MG63 (cell line): ENCODE results near the gene TXK. TPM values are rescaled to one million over a fixed set of nuclear protein-coding genes. Genes with fewer than 3 reads are reported as not detected.

Experiments used
- DNase-seq: peaks from one replicate; pipeline ENCODE4 v3.0.0-alpha.2; 2020
- H3K27me3 ChIP-seq: fragments of 250-450 bp; sonication (Bioruptor Pico); 2 replicates; pipeline ENCODE4 v1.5.1; 2020; ENCODE audit warnings: mild to moderate bottlenecking, moderate library complexity
- H3K36me3 ChIP-seq: fragments of 250-450 bp; sonication (Bioruptor Pico); 2 replicates; pipeline ENCODE4 v1.5.1; 2020; ENCODE audit warnings: mild to moderate bottlenecking, moderate library complexity
- H3K4me3 ChIP-seq: fragments of 250-450 bp; sonication (Bioruptor Pico); 2 replicates; pipeline ENCODE4 v1.5.1; 2020; ENCODE audit warnings: mild to moderate bottlenecking, moderate library complexity
- H3K9me3 ChIP-seq: fragments of 250-450 bp; sonication (Bioruptor Pico); 2 replicates; pipeline ENCODE4 v1.5.1; 2020; ENCODE audit warnings: mild to moderate bottlenecking, moderate library complexity
- total RNA-seq: library from RNA; depleted of rRNA; stranded (reverse); fragments of >200 nt; shearing (Covaris generic); gene quantifications from 2 replicates; pipeline ENCODE4 v1.2.3, GENCODE V29; 2014; ENCODE audit warnings: low replicate concordance

TXK gene
- total RNA-seq, 1 experiment from 2014 or later = not detected

GRCh38 chr4:48149827-48150370 lies 15.8 kb upstream of the TXK start:
- Histone ChIP-seq H3K36me3 (no peaks in the 10 kb centered on the region), H3K27me3 (no peaks in the 10 kb centered on the region), H3K4me3 (no peak overlapping the region), H3K9me3 (no peaks in the 10 kb centered on the region)
- DNase-seq = no peak

DNA sequence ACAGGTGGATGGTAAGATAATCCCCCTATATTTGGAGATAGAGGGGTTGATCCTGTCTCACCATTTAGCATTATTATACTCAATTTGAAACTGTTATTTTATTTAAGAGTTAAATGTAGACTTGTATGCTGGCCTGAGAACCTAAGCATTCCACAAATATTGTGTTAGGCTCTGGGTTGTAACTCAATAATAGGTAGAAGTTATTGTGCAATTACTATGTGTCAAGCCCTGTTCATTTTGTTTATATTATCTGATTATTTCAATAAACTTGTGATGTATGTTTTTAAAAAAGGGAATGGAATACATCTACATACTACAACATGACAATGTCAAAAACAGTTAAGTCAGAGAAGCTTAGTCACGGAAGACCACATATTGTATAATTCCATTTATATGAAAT lies 13.6 kb upstream of the TXK start:
- no peak for DNase-seq
- H3K36me3 ChIP-seq = no peaks in the 10 kb centered on the region
- H3K27me3 ChIP-seq = no peaks in the 10 kb centered on the region
- H3K9me3 ChIP-seq = no peaks in the 10 kb centered on the region
- no peak overlapping the region for H3K4me3 ChIP-seq

- no peak for DNase-seq
- Histone ChIP-seq H3K36me3 (no peaks in the 10 kb centered on the region), H3K27me3 (no peaks in the 10 kb centered on the region), H3K9me3 (no peaks in the 10 kb centered on the region), H3K4me3 (no peak overlapping the region)
These were observed 7.0 kb upstream of the TXK start for GRCh38 chr4:48141048-48141447.

GRCh38 chr4:48139691-48140090 lies 5.6 kb upstream of the TXK start:
- Histone ChIP-seq H3K4me3 (no peak overlapping the region), H3K27me3 (no peaks in the 10 kb centered on the region), H3K36me3 (no peaks in the 10 kb centered on the region), H3K9me3 (no peaks in the 10 kb centered on the region)
- peak; percentile 30 for DNase-seq

- no peaks in the 10 kb centered on the region for H3K36me3 ChIP-seq
- DNase-seq = no peak
- H3K4me3 ChIP-seq = no peak overlapping the region
- H3K9me3 ChIP-seq = no peaks in the 10 kb centered on the region
- H3K27me3 ChIP-seq = no peaks in the 10 kb centered on the region
These were observed 4.9 kb upstream of the TXK start for GRCh38 chr4:48138936-48139335.

GRCh38 chr4:48138511-48138910 lies 4.5 kb upstream of the TXK start:
- Histone ChIP-seq H3K4me3 (no peak overlapping the region), H3K36me3 (no peaks in the 10 kb centered on the region), H3K27me3 (no peaks in the 10 kb centered on the region), H3K9me3 (no peaks in the 10 kb centered on the region)
- no peak for DNase-seq

DNA sequence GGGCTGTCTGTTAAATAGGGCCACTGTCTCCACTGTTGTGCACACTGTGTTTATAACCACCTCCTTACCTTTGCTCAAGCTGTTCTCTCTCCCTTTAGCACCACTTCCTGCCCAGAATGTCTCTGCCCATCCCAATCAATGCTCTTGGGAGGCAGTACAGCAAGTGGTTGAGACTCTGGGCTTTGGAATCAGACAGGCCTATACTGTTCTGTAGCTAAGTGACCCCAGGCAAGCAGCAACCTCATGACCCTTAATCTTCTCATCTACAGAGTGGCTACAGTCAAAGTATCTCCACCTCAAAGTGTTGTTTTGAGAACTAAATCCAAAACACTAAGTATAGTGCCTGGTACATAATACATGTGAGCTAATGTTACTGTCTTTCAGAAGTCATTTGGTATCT lies 3.8 kb upstream of the TXK start:
- no peak for DNase-seq
- H3K9me3 ChIP-seq = no peaks in the 10 kb centered on the region
- H3K27me3 ChIP-seq = no peaks in the 10 kb centered on the region
- no peak overlapping the region for H3K4me3 ChIP-seq
- H3K36me3 ChIP-seq = no peaks in the 10 kb centered on the region

GRCh38 chr4:48133669-48134068 lies 381 bp downstream of the TXK start:
- no peak for DNase-seq
- H3K9me3 ChIP-seq = no peaks in the 10 kb centered on the region
- H3K36me3 ChIP-seq = no peaks in the 10 kb centered on the region
- H3K4me3 ChIP-seq = no peak overlapping the region
- no peaks in the 10 kb centered on the region for H3K27me3 ChIP-seq

- no peaks in the 10 kb centered on the region for H3K9me3 ChIP-seq
- DNase-seq = no peak
- H3K4me3 ChIP-seq = no peak overlapping the region
- H3K36me3 ChIP-seq = no peaks in the 10 kb centered on the region
- no peaks in the 10 kb centered on the region for H3K27me3 ChIP-seq
These were observed 2.3 kb downstream of the TXK start for GRCh38 chr4:48131736-48132135.

DNA sequence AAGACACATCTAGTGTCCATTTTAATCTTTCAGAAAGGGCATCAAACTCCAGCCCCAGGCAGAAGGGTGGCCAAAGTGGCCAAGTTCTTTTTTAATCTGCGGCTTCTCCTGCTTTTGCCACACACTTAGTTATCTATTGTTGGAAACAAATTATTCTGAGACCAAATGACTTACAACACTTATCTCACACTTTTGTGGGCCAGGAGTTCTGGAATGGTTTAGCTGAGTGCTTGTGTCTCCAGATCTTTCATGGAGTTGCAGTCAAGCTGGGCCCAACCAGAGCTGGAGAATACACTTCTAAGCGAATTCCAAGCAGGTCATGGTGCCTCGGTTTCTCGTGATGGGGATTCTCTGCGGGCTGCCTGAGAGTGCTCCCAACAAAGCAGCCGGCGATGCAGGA lies 4.0 kb downstream of the TXK start:
- H3K36me3 ChIP-seq = no peaks in the 10 kb centered on the region
- H3K4me3 ChIP-seq = no peak overlapping the region
- no peaks in the 10 kb centered on the region for H3K9me3 ChIP-seq
- DNase-seq = no peak
- no peaks in the 10 kb centered on the region for H3K27me3 ChIP-seq

DNA sequence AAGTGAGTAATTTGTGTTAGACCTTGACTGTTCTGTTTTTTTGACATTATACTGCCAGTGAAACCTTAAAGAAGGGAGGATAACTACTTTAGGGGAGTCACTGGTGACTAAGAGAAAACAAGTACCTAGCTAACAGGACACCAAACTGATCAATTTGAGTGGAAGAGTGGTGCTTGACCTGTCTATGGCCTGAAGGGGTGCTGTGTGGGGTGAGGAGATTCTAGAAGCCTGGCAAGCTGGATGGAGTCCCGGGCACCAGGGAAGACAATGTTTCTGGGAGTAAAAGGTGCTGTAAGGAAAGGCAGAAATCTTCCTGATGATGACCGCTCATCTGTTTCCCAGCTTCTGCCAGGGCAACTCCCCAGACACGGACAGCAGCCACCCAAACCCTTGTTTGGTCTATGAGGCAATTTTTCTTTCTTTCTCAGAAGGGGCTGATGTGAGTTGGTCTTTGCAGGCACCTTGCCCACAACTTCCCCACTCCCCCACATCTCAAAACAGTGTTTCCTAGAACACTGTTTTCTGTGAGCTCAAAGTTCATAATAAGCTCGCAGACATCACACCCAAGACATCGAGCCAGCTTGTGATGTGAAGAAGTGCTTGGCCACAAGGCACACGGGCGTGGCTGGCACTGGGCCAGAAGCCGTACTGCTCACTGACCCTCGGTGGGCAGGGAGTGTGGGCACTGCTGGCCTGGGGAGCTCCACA lies 4.6 kb downstream of the TXK start:
- no peaks in the 10 kb centered on the region for H3K9me3 ChIP-seq
- H3K4me3 ChIP-seq = no peak overlapping the region
- DNase-seq = peak; percentile 7
- no peaks in the 10 kb centered on the region for H3K27me3 ChIP-seq
- no peaks in the 10 kb centered on the region for H3K36me3 ChIP-seq

- H3K36me3 ChIP-seq = no peaks in the 10 kb centered on the region
- no peak overlapping the region for H3K4me3 ChIP-seq
- no peaks in the 10 kb centered on the region for H3K27me3 ChIP-seq
- no peaks in the 10 kb centered on the region for H3K9me3 ChIP-seq
- DNase-seq = peak; percentile 85
These were observed 6.2 kb downstream of the TXK start for GRCh38 chr4:48127682-48128404.

- Histone ChIP-seq H3K4me3 (no peak overlapping the region), H3K9me3 (no peaks in the 10 kb centered on the region), H3K36me3 (no peaks in the 10 kb centered on the region), H3K27me3 (no peaks in the 10 kb centered on the region)
- no peak for DNase-seq
These were observed 6.8 kb downstream of the TXK start for GRCh38 chr4:48127231-48127630.

- Histone ChIP-seq H3K4me3 (no peak overlapping the region), H3K36me3 (no peaks in the 10 kb centered on the region), H3K9me3 (no peaks in the 10 kb centered on the region), H3K27me3 (no peaks in the 10 kb centered on the region)
- DNase-seq = no peak
These were observed 7.4 kb downstream of the TXK start for GRCh38 chr4:48126621-48127020.

GRCh38 chr4:48124870-48125269 lies 9.2 kb downstream of the TXK start:
- Histone ChIP-seq H3K27me3 (no peaks in the 10 kb centered on the region), H3K4me3 (no peak overlapping the region), H3K9me3 (no peaks in the 10 kb centered on the region), H3K36me3 (no peaks in the 10 kb centered on the region)
- DNase-seq = no peak

GRCh38 chr4:48122756-48123155 lies 11.3 kb downstream of the TXK start:
- H3K36me3 ChIP-seq = no peaks in the 10 kb centered on the region
- H3K9me3 ChIP-seq = no peaks in the 10 kb centered on the region
- DNase-seq = no peak
- H3K27me3 ChIP-seq = no peaks in the 10 kb centered on the region
- H3K4me3 ChIP-seq = no peak overlapping the region

- Histone ChIP-seq H3K9me3 (no peaks in the 10 kb centered on the region), H3K4me3 (no peak overlapping the region), H3K27me3 (no peaks in the 10 kb centered on the region), H3K36me3 (no peaks in the 10 kb centered on the region)
- no peak for DNase-seq
These were observed 12.9 kb downstream of the TXK start for GRCh38 chr4:48121180-48121579.

GRCh38 chr4:48120132-48120531 lies 13.9 kb downstream of the TXK start:
- Histone ChIP-seq H3K36me3 (no peaks in the 10 kb centered on the region), H3K27me3 (no peaks in the 10 kb centered on the region), H3K9me3 (no peaks in the 10 kb centered on the region), H3K4me3 (no peak overlapping the region)
- no peak for DNase-seq
